Immature natural killer cell (primary cell): ENCODE measurements around the gene GPR139. TPM values are rescaled to one million over a fixed set of nuclear protein-coding genes. Genes with fewer than 3 reads are reported as not detected.

Experiments used
- DNase-seq, 3 donors: peaks; one replicate each; pipeline ENCODE4 v3.0.0; 2022; ENCODE audit warnings: mixed read lengths in 1 of 3
- H3K27ac Mint-ChIP-seq, 6 donors: one replicate each; pipeline ENCODE4 v1.8.0; 2020; ENCODE audit warnings: mixed read lengths in 6 of 6, mild to moderate bottlenecking in 5 of 6, inconsistent platforms in 4 of 6, moderate library complexity in 3 of 6
- H3K27me3 Mint-ChIP-seq, 3 donors: one replicate each; pipeline ENCODE4 v1.8.0; 2020 to 2021; ENCODE audit warnings: low read depth in 3 of 3, mild to moderate bottlenecking in 3 of 3, mixed read lengths in 3 of 3, moderate library complexity in 3 of 3, inconsistent platforms in 1 of 3
- H3K36me3 Mint-ChIP-seq, 3 donors: one replicate each; pipeline ENCODE4 v1.8.0; 2020; ENCODE audit warnings: mixed read lengths in 3 of 3, inconsistent platforms in 2 of 3, mild to moderate bottlenecking in 2 of 3
- H3K4me1 Mint-ChIP-seq, 2 donors: one replicate each; pipeline ENCODE4 v1.8.0; 2020; ENCODE audit warnings: inconsistent platforms in 2 of 2, mild to moderate bottlenecking in 2 of 2, mixed read lengths in 2 of 2, moderate library complexity in 1 of 2
- H3K4me3 Mint-ChIP-seq, 5 donors: one replicate each; pipeline ENCODE4 v1.8.0; 2020; ENCODE audit warnings: mild to moderate bottlenecking in 5 of 5, mixed read lengths in 5 of 5, inconsistent platforms in 3 of 5, moderate library complexity in 3 of 5
- H3K9me3 Mint-ChIP-seq, 6 donors: one replicate each; pipeline ENCODE4 v1.8.0; 2020; ENCODE audit warnings: mild to moderate bottlenecking in 6 of 6, mixed read lengths in 6 of 6, inconsistent platforms in 4 of 6, moderate library complexity in 3 of 6
- polyA plus RNA-seq, 3 donors: library from polyadenylated mRNA; unstranded; fragments of 300-500 nt; fragmentation: Illumina TruSeq; gene quantifications; one replicate each; pipeline ENCODE4 v1.2.3, GENCODE V29; 2021

Gene GPR139
- polyA plus RNA-seq, 3 donors from 2014 or later: not detected

- H3K9me3 Mint-ChIP-seq: peaks cover 0 to 2% (median 0%) of the 10 kb centered on the region in 6 donors
- H3K4me3 Mint-ChIP-seq: no peak overlapping the region
- peaks cover 0 to 10% (median 8%) of the 10 kb centered on the region in 3 donors for H3K27me3 Mint-ChIP-seq
- no peaks in the 10 kb centered on the region for H3K4me1 Mint-ChIP-seq
- no peak for DNase-seq
- no peaks in the 10 kb centered on the region for H3K36me3 Mint-ChIP-seq
- no peak overlapping the region for H3K27ac Mint-ChIP-seq
Observed at GRCh38 chr16:20041924-20042596, 31.6 kb downstream of the GPR139 start.

GRCh38 chr16:20040011-20040410 is 33.7 kb downstream of the GPR139 start:
- Mint-ChIP-seq H3K4me3 (no peak overlapping the region), H3K4me1 (no peaks in the 10 kb centered on the region), H3K9me3 (peaks cover 0 to 2% (median 0%) of the 10 kb centered on the region in 6 donors), H3K36me3 (no peaks in the 10 kb centered on the region), H3K27ac (no peak overlapping the region), H3K27me3 (peaks cover 0 to 10% (median 5%) of the 10 kb centered on the region in 3 donors)
- DNase-seq: no peak

GRCh38 chr16:20029611-20030010 is 44.1 kb downstream of the GPR139 start:
- Mint-ChIP-seq H3K27ac (no peak overlapping the region), H3K36me3 (no peaks in the 10 kb centered on the region)

DNA sequence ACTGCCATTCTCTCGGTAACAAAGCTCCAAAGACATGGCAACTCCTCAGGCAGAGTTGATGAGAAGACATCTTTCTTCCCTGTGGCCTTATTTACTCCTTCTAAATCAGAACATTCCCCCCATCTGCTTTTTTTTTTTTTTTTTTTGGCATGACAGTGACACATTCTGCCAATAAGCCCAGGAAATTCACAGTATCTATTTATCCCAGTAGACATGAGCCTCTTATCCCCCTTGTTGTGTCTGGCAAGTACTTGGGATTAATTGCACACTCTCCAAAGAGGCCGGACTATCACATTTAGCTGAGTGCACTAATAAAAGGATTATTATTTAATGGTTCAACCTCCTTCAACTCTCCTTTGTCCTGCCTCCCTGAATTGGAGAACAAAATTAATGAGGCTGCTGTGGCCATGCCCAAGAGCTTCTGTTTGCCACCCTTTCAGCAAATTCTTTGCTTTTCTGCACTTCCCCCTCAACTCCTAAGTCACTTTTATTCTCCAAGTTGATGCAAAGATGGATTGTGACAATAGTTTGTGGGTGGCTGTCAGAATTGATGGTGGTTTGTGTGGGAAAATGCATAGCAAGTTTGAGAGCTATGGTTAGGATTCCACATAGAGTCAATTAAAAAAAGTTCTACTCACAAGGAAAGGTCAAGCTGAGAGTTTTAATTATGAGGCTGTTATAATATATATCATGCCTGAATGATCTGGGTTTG is 47.2 kb downstream of the GPR139 start:
- Mint-ChIP-seq H3K36me3 (no peaks in the 10 kb centered on the region), H3K4me3 (no peak overlapping the region), H3K9me3 (peaks cover 0 to 5% (median 0%) of the 10 kb centered on the region in 6 donors), H3K4me1 (no peaks in the 10 kb centered on the region), H3K27ac (no peak overlapping the region), H3K27me3 (peaks cover 2 to 4% (median 3%) of the 10 kb centered on the region in 3 donors)
- DNase-seq: no peak

More at GRCh38 chr16:20029611-20030010, 44.1 kb downstream of the GPR139 start:
- H3K9me3 Mint-ChIP-seq: peaks cover 0 to 5% (median 0%) of the 10 kb centered on the region in 6 donors
- H3K4me1 Mint-ChIP-seq: no peaks in the 10 kb centered on the region
- H3K27me3 Mint-ChIP-seq: peaks cover 2 to 8% (median 3%) of the 10 kb centered on the region in 3 donors
- H3K4me3 Mint-ChIP-seq: no peak overlapping the region
- DNase-seq: no peak

DNA sequence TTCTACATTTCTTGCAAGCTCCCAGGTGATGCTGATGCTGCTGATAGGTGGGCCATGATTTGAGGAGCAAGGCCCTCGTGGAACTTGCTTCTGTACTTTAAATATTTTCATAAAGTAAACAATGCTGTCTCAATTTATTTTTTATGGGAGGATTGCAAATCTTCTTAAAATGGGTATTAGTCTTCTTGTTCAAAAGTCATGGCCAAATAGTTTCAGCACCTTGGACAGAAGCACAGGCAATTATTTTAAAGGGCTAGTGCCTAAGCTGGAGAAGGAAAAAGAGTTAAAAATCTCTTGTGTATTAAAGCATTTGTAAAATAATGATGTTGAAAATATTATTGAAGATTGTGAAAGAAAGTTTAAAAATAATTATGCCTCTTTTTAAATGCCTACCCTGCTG is 50.5 kb downstream of the GPR139 start:
- H3K4me3 Mint-ChIP-seq: no peak overlapping the region
- H3K4me1 Mint-ChIP-seq: no peaks in the 10 kb centered on the region
- H3K27ac Mint-ChIP-seq: no peak overlapping the region
- H3K9me3 Mint-ChIP-seq: peaks cover 0 to 5% (median 0%) of the 10 kb centered on the region in 6 donors
- DNase-seq: no peak
- H3K36me3 Mint-ChIP-seq: no peaks in the 10 kb centered on the region
- H3K27me3 Mint-ChIP-seq: peaks cover 0 to 6% (median 1%) of the 10 kb centered on the region in 3 donors

- Mint-ChIP-seq H3K36me3 (no peaks in the 10 kb centered on the region), H3K9me3 (peaks cover 0 to 5% (median 0%) of the 10 kb centered on the region in 6 donors), H3K4me3 (no peak overlapping the region), H3K27ac (no peak overlapping the region), H3K27me3 (peaks cover 0 to 3% (median 1%) of the 10 kb centered on the region in 3 donors), H3K4me1 (no peaks in the 10 kb centered on the region)
- no peak for DNase-seq
Observed at GRCh38 chr16:20020976-20021375, 52.7 kb downstream of the GPR139 start.

DNA sequence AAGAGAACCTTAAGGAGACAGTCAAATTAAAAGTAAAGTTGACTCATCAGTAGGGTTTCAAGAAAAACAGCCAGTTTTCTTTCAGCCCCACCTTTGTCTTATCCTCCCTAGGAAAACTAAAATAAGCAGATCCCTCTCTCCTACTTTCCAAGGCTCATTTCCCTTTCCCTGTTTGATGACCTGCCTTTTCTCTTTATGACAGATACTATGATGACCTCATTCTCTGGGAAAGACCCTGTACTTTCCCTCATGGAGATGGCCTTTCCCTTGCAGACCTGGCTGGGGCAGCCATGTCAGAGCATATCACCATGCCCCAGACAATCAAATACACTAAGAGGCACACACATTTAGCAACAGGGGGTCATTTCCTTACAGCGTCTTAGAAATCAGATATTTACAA is 53.6 kb downstream of the GPR139 start:
- no peaks in the 10 kb centered on the region for H3K4me1 Mint-ChIP-seq
- H3K27ac Mint-ChIP-seq: no peak overlapping the region
- peaks cover 0 to 5% (median 0%) of the 10 kb centered on the region in 6 donors for H3K9me3 Mint-ChIP-seq
- H3K27me3 Mint-ChIP-seq: peaks cover 0 to 3% (median 1%) of the 10 kb centered on the region in 3 donors
- no peak overlapping the region for H3K4me3 Mint-ChIP-seq
- no peak for DNase-seq
- no peaks in the 10 kb centered on the region for H3K36me3 Mint-ChIP-seq

GRCh38 chr16:20016234-20016633 is 57.5 kb downstream of the GPR139 start:
- no peak overlapping the region for H3K4me3 Mint-ChIP-seq
- H3K9me3 Mint-ChIP-seq: peaks cover 0 to 6% (median 0%) of the 10 kb centered on the region in 6 donors
- DNase-seq: no peak
- peaks cover 0 to 3% (median 1%) of the 10 kb centered on the region in 3 donors for H3K27me3 Mint-ChIP-seq
- H3K27ac Mint-ChIP-seq: no peak overlapping the region
- H3K36me3 Mint-ChIP-seq: no peaks in the 10 kb centered on the region
- H3K4me1 Mint-ChIP-seq: no peaks in the 10 kb centered on the region

DNA sequence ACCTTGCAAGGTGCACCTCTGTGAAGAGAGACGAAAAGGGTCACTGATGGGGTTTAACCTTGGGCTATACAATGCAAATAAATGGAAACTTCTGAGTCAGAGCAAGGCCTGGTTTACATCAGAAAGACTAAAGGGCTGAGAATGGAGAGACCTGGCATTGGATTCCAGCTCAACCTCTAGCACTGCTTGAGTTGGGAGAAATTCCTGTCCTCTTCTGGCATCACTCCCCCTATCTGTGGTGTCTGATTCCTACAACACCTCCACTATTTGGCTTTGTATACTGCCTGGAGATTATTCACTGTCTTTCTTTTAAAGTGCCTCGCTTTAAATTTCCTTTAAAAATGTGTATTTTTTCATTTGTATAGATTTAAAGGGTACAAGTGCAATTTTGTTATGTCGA is 68.8 kb downstream of the GPR139 start:
- DNase-seq: no peak
- Mint-ChIP-seq H3K4me3 (no peak overlapping the region), H3K36me3 (no peaks in the 10 kb centered on the region)

DNA sequence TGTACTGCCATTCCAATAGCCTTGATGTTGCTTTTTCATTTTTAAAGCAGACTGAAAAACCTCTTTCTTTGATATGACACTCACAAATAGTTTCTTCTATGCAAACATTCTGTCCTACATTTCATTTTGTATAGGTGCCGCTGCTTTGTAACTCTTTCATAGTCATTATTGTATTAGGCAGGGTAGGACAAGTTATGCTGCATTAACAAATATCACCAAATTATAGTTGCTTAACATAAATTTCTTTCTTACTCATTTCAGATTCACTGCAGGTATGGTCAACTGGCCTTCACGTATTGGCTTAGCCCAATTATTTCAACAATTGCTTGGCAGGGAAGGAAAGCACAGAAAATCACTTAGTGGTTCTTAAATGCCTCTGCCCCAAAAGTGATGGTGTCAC is 70.8 kb downstream of the GPR139 start:
- peaks cover 0 to 3% (median 2%) of the 10 kb centered on the region in 3 donors for H3K27me3 Mint-ChIP-seq
- H3K4me3 Mint-ChIP-seq: no peak overlapping the region
- H3K9me3 Mint-ChIP-seq: no peaks in the 10 kb centered on the region
- no peak for DNase-seq
- H3K36me3 Mint-ChIP-seq: no peaks in the 10 kb centered on the region
- H3K27ac Mint-ChIP-seq: no peak overlapping the region
- H3K4me1 Mint-ChIP-seq: no peaks in the 10 kb centered on the region

More for the DNA sequence above, 68.8 kb downstream of the GPR139 start:
- H3K9me3 Mint-ChIP-seq: no peaks in the 10 kb centered on the region
- no peaks in the 10 kb centered on the region for H3K4me1 Mint-ChIP-seq
- H3K27me3 Mint-ChIP-seq: peaks cover 0 to 3% (median 2%) of the 10 kb centered on the region in 3 donors
- no peak overlapping the region for H3K27ac Mint-ChIP-seq

DNA sequence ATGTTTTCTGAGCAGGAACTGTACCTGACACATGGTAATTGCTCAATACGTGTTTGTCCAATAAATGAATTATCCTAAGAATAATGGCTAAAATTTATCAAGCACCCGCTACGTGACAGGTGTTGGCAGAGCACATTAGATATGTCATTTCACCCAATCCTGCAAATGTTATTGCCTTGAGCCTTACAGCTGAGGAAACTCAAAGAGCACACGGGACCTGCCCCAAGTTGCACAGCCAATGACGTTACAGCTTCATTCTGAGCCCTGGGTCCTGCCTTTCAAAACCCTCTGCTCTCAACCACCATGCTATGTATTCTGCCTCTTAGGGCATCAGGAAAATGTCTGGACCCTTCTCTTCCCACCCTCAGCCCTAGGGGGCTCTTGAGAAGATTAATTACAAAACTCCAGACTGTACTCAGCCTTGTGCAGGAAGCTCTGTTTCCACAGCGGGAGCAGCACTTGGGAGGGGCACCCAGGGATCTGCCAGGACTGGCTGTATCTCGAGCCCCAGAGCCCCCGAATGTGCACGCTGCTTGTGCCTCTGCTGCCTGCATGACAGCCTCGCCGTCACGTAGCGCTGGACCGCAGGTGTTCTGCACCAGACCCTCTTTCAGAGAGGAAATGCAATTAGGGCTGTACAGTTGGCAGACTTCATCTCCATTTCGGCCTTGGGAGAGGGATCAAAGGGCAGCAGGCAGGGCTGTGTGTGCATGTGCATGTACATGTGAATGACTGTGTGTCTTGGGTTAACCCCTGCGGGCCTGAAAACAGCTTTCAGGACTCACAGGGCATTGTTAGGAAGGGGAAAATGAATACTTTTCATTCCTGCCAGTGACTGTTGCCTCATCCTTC is 71.6 kb downstream of the GPR139 start:
- no peak for DNase-seq
- Mint-ChIP-seq H3K27me3 (peaks cover 1 to 3% (median 2%) of the 10 kb centered on the region in 3 donors), H3K36me3 (no peaks in the 10 kb centered on the region), H3K4me3 (no peak overlapping the region), H3K27ac (no peak overlapping the region), H3K4me1 (no peaks in the 10 kb centered on the region), H3K9me3 (no peaks in the 10 kb centered on the region)

DNA sequence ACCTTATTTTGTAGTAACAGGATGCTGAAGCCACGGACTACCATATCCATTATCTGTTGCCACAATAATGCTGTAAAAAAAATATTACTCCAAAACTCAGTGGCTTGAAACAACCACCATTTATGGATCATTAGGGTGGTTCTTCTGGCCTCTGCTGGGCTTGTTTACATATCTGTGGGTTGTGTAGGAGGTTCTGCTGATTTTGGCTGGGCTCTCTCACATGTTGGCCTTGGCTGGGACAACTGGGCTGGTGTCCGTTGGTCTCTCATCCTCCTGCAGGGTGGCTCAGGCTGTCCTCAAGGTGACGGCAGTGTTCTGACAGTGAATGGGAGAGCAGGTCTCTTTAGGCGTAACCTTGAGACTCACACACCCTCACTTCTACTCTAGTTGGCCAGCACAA is 76.0 kb downstream of the GPR139 start:
- Mint-ChIP-seq H3K36me3 (no peaks in the 10 kb centered on the region), H3K4me3 (no peak overlapping the region), H3K27me3 (peaks cover 0 to 4% (median 2%) of the 10 kb centered on the region in 3 donors), H3K27ac (no peak overlapping the region), H3K9me3 (no peaks in the 10 kb centered on the region), H3K4me1 (no peaks in the 10 kb centered on the region)
- DNase-seq: no peak

- H3K36me3 Mint-ChIP-seq: no peaks in the 10 kb centered on the region
- no peak overlapping the region for H3K27ac Mint-ChIP-seq
- no peaks in the 10 kb centered on the region for H3K4me1 Mint-ChIP-seq
- H3K4me3 Mint-ChIP-seq: no peak overlapping the region
- DNase-seq: no peak
- H3K27me3 Mint-ChIP-seq: peaks cover 0 to 6% (median 2%) of the 10 kb centered on the region in 3 donors
- H3K9me3 Mint-ChIP-seq: no peaks in the 10 kb centered on the region
Observed at GRCh38 chr16:19997264-19997663, 76.4 kb downstream of the GPR139 start.
